ENCODE measurements around the gene COP1. TPM values are rescaled to one million over a fixed set of nuclear protein-coding genes. Genes with fewer than 3 reads are reported as not detected.

The COP1 gene

GRCh38 chr1:175901076-175901836, 305.8 kb downstream of the COP1 start:
- H2BK5ac ChIP-seq (ENCODE audit: low read length) = no peak overlapping the region
- H3K4me2 ChIP-seq (ENCODE audit: low read length) = no peak overlapping the region
- no peaks in the 10 kb centered on the region for H3K79me1 ChIP-seq (ENCODE audit: low read length)
- H3K4me1 ChIP-seq (ENCODE audit: control insufficient read depth, low read depth, low read length) = no peaks in the 10 kb centered on the region
- no peak overlapping the region for H3K23ac ChIP-seq (ENCODE audit: low read length)
- DNase-seq = no peak
- H2AK5ac ChIP-seq (ENCODE audit: low read length) = no peak overlapping the region
- H3K4me3 ChIP-seq (ENCODE audit: low read length) = no peak overlapping the region
- no peaks in the 10 kb centered on the region for H3K79me2 ChIP-seq (ENCODE audit: control insufficient read depth, insufficient read depth, low read length)
- H3K27ac ChIP-seq (ENCODE audit: low read depth, low read length) = no peak overlapping the region
- H3K36me3 ChIP-seq (ENCODE audit: control insufficient read depth, insufficient read depth, low read length) = no peaks in the 10 kb centered on the region
- H3K27me3 ChIP-seq (ENCODE audit: insufficient read depth, low read length, poor library complexity) = no peaks in the 10 kb centered on the region
- no peak overlapping the region for H3K56ac ChIP-seq (ENCODE audit: low read length)
- no peak overlapping the region for H4K8ac ChIP-seq (ENCODE audit: low read depth, low read length)
- H3K4ac ChIP-seq (ENCODE audit: low read depth, low read length) = no peak overlapping the region
- H3K18ac ChIP-seq (ENCODE audit: low read length) = peak overlapping the region; percentile 56
- H3K9ac ChIP-seq (ENCODE audit: low read length) = no peak overlapping the region
- no peak overlapping the region for H2BK120ac ChIP-seq (ENCODE audit: low read depth, low read length)
- no peak overlapping the region for H4K5ac ChIP-seq (ENCODE audit: low read length)
- H2BK15ac ChIP-seq (replicated peaks; ENCODE audit: low read depth) = no peak overlapping the region
- WGBS (ENCODE audit: extremely low coverage, insufficient coverage, low lambda C conversion rate) = no CpG with 5 or more reads among the region's 5 CpGs

GRCh38 chr1:175900171-175900570, 306.9 kb downstream of the COP1 start:
- Histone ChIP-seq H2AK5ac (ENCODE audit: low read length) (no peak overlapping the region), H4K8ac (ENCODE audit: low read depth, low read length) (no peak overlapping the region), H4K5ac (ENCODE audit: low read length) (no peak overlapping the region), H3K79me2 (ENCODE audit: control insufficient read depth, insufficient read depth, low read length) (no peaks in the 10 kb centered on the region), H3K56ac (ENCODE audit: low read length) (no peak overlapping the region), H3K27me3 (ENCODE audit: insufficient read depth, low read length, poor library complexity) (no peaks in the 10 kb centered on the region), H3K23ac (ENCODE audit: low read length) (no peak overlapping the region), H2BK120ac (ENCODE audit: low read depth, low read length) (no peak overlapping the region), H3K36me3 (ENCODE audit: control insufficient read depth, insufficient read depth, low read length) (no peaks in the 10 kb centered on the region), H3K9ac (ENCODE audit: low read length) (no peak overlapping the region), H3K4me2 (ENCODE audit: low read length) (no peak overlapping the region), H3K4me3 (ENCODE audit: low read length) (no peak overlapping the region), H3K4ac (ENCODE audit: low read depth, low read length) (no peak overlapping the region), H3K4me1 (ENCODE audit: control insufficient read depth, low read depth, low read length) (no peaks in the 10 kb centered on the region), H2BK15ac (replicated peaks; ENCODE audit: low read depth) (no peak overlapping the region), H3K18ac (ENCODE audit: low read length) (no peak overlapping the region), H3K79me1 (ENCODE audit: low read length) (no peaks in the 10 kb centered on the region), H2BK5ac (ENCODE audit: low read length) (no peak overlapping the region), H3K27ac (ENCODE audit: low read depth, low read length) (no peak overlapping the region)
- no CpG with 5 or more reads among the region's 4 CpGs for WGBS (ENCODE audit: extremely low coverage, insufficient coverage, low lambda C conversion rate)
- DNase-seq = no peak

GRCh38 chr1:175895966-175896365, 311.1 kb downstream of the COP1 start:
- no peak overlapping the region for H3K18ac ChIP-seq (ENCODE audit: low read length)
- H3K9ac ChIP-seq (ENCODE audit: low read length) = no peak overlapping the region
- no CpG with 5 or more reads among the region's 1 CpG for WGBS (ENCODE audit: extremely low coverage, insufficient coverage, low lambda C conversion rate)
- no peak for DNase-seq
- no peak overlapping the region for H2BK5ac ChIP-seq (ENCODE audit: low read length)
- no peak overlapping the region for H2AK5ac ChIP-seq (ENCODE audit: low read length)
- H3K4me2 ChIP-seq (ENCODE audit: low read length) = no peak overlapping the region
- no peaks in the 10 kb centered on the region for H3K79me1 ChIP-seq (ENCODE audit: low read length)
- no peaks in the 10 kb centered on the region for H3K36me3 ChIP-seq (ENCODE audit: control insufficient read depth, insufficient read depth, low read length)
- H3K56ac ChIP-seq (ENCODE audit: low read length) = no peak overlapping the region
- H3K23ac ChIP-seq (ENCODE audit: low read length) = no peak overlapping the region
- H4K5ac ChIP-seq (ENCODE audit: low read length) = no peak overlapping the region
- no peak overlapping the region for H4K8ac ChIP-seq (ENCODE audit: low read depth, low read length)
- peaks cover 4% of the 10 kb centered on the region for H3K4me1 ChIP-seq (ENCODE audit: control insufficient read depth, low read depth, low read length)
- H3K27me3 ChIP-seq (ENCODE audit: insufficient read depth, low read length, poor library complexity) = no peaks in the 10 kb centered on the region
- no peak overlapping the region for H3K4ac ChIP-seq (ENCODE audit: low read depth, low read length)
- H3K27ac ChIP-seq (ENCODE audit: low read depth, low read length) = no peak overlapping the region
- no peak overlapping the region for H2BK15ac ChIP-seq (replicated peaks; ENCODE audit: low read depth)
- no peak overlapping the region for H2BK120ac ChIP-seq (ENCODE audit: low read depth, low read length)
- H3K4me3 ChIP-seq (ENCODE audit: low read length) = no peak overlapping the region
- H3K79me2 ChIP-seq (ENCODE audit: control insufficient read depth, insufficient read depth, low read length) = no peaks in the 10 kb centered on the region

Small RNA genes lying within 50 kb of the gene (small RNA-seq; reads per million reads assigned to genes)
- gene RF00066 (ENCODE audit: insufficient read depth) (not detected), gene RNU2-12P (ENCODE audit: insufficient read depth) (not detected), gene RPS29P5 (ENCODE audit: insufficient read depth) (not detected), gene SCARNA3 (ENCODE audit: insufficient read depth) (2.3 reads per million, percentile 28 among the genes with 10 or more reads in this experiment)
